HG02763 (cell line): Measurements from ENCODE around the gene APRT.
"Not testable (repeated sequence)": the region's sequence is repeated elsewhere in the genome, so short reads cannot be mapped to it uniquely, and the experiment has no call there.

Experiments
- ATAC-seq: cut with Tn5 transposase; IDR thresholded peaks from one replicate; pipeline ENCODE4 v1.9.1; 2021; ENCODE audit warnings: mild to moderate bottlenecking, moderate library complexity; ENCODE audit not compliant: unreplicated experiment

The APRT gene

DNA sequence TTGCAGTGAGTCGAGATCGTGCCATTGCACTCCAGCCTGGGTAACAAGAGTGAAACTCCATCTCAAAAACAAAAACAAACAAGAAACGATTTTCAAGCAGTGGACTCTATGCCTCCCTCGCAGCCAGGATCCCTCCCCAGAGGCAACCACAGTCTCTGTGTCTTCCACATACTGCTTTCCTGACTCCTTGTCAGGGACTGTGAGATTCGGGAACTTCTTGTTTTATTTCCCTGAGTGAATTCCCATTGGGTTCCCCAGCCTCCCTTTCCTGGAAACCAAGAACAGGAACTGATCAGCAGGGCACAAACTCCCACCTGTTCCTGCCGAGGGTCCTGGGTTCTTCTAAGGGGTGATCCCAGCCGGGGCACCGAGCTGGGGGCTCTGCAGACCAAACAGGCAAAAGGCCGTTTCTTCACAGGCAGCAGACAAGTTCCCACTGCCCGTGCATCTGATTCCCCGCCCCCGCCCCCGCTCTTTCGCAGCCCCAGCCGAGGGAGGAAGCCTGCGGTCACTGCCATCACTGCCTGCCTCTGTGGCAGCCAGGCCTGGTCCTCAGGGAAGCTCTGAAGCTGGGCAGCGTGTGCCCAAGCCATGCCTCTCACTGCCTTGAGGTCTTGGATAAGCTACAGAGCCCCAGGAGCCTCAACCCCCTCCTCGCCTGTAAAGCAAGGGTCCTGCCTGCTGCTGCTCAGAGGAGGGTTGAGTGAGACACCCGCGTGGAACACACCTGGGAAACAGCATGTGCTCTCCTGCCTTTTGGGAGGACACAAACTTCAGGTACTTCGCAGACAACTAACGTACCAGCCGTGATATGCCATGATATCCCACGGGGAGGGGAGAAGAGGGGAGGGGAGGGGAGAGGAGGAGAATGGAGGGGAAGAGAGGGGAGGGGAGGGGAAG is 21.2 kb downstream of the APRT start:
- ATAC-seq: no peak

DNA sequence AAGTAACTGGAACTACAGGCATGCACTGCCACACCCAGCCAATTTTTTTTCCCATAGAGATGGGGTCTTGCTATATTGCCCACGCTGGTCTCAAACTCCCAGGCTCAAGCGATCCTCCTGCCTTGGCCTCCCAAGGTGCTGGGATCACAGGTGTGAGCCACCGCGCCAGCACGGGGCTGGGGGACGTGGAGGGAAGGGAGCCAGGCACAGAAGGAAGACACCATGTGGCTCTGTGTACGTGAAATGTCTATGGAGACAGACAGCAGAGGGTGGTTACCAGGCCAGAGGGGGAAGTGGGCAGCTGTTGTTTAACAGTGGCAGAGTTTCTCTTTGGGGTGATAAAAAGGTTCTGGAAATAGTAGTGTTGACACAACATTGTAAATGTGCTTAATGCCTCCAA is 22.1 kb downstream of the APRT start:
- no peak for ATAC-seq

DNA sequence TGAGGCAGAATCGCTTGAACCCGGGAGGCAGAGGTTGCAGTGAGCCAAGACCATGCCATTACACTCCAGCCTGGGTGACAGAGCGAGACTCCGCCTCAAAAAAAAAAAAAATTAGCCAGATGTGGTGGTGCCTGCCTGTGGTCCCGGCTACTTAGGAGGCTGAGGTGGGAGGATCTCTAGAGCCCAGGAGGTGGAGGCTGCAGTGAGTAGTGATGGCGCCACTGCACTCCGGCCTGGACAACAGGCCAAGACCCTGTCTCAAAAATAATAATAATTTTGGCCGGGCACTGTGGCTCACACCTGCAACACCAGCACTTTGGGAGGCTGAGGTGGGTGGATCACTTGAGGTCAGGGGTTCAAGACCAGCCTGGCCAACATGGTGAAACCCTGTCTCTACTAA is 23.0 kb downstream of the APRT start:
- not testable (repeated sequence) for ATAC-seq

- ATAC-seq: no peak
Observed at GRCh38 chr16:88787579-88788314, 24.0 kb downstream of the APRT start.

DNA sequence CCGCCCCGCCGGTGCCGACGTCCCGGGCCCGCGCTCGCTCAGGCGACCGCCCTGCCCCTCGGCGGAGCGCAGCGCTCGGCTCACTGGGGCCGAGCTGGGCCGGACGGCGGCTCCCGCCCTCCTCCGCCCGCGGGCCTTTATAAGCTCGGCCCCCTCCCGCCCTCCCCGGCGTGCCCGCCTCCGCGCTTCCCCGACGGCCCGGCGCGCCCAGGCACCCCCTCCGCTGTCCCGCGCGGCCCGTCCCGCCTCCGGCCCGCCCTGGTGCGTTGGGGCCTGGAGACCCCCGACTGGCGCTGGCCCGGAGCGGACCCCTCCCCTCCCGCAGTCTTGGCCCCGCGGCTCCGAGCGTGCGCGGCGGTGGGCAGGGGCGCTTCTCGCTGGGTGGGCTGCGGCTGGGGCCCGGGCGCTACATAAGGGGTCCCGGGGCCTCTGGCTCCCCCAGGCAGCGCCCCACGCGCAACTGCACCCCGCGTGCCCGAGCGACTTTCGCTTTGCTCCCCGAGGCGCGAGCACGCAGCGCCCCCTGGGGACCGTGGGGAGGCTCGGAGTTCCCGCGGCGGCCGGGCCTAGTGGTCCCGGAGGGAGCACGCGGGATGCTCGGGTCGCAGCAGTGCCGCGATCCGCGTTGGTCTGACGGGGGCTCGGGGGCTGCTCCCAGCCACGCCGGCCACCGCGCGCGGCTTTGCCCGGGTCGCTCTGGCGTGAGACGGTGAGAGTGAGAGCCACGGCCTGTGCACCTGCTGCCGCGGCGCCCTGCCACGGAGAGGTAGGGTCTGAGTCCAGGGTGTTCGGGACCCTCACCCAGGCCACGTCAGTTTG is 26.4 kb downstream of the APRT start, which contains the start of gene PIEZO1:
Gene PIEZO1, minus strand, starts transcription at position 115 of the 819 bp plus-strand sequence. CDS start 256 bp downstream, outside the sequence.
- ATAC-seq: no peak

DNA sequence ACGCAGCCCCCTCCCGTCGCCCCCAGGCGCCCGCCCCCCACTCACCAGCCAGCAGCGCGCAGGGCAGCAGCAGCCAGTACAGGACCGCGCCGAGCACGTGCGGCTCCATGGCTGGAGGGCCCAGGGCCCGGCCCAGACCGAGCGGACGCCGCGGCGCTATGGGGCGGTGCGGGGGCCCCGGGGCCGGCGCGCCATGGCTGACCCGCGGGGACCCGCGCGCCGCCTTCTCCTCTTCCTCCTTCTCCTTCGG is 26.9 kb downstream of the APRT start:
- ATAC-seq: no peak

DNA sequence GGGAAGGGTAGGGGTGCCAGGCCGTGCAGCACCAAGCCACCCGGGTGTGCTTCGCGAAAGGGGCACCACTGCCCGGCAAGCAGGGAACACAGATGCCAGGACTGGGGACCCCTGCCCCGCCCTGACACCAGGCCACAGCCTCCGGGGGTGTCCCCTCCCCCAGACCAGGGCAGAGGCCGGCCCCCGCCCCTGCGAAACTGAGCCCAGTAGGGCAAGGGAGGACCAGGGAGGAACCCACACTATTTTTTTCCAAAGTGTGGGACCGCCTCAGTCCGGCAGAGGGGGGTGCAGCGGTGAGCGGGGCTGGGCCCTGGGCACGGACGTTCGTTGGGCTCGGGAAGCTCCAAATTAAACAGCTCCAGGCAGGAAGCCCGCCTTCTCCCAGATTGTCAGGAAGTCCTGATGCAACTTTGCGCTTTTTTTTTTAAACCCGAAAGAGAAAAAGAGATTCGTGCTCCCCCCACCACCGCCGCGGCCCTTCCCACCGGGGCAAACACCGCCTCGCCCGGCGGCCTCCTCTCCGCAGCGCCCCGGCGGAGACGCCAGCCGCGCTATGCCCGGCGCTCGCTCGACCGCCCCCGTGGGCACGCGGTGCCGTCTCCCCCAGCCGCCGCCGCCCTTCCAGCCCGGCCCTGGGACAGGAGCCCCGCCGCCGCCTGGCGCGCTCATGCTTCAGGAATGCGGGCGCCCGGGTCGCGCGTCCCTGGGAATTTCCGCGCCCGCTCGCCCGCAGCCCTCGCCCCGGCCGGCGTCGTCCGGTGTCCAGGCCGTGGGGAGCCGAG is 27.5 kb downstream of the APRT start:
- no peak for ATAC-seq

- no peak for ATAC-seq
Observed at GRCh38 chr16:88783391-88784073, 28.2 kb downstream of the APRT start.

GRCh38 chr16:88782454-88783390 is 29.0 kb downstream of the APRT start:
- ATAC-seq: no peak

- no peak for ATAC-seq
Observed at GRCh38 chr16:88781140-88782077, 30.3 kb downstream of the APRT start.

- ATAC-seq: no peak
Observed at GRCh38 chr16:88780142-88781062, 31.3 kb downstream of the APRT start.

GRCh38 chr16:88779406-88780141 is 32.2 kb downstream of the APRT start:
- no peak for ATAC-seq

- ATAC-seq: no peak
Observed at GRCh38 chr16:88778541-88779065, 33.1 kb downstream of the APRT start.

- ATAC-seq: no peak
Observed at GRCh38 chr16:88778271-88778525, 33.5 kb downstream of the APRT start.

GRCh38 chr16:88777471-88778270 is 34.1 kb downstream of the APRT start:
- no peak for ATAC-seq
